Peyer's patch (tissue), 4 donors: ENCODE measurements around the gene PDSS2.

Experiments
- CTCF ChIP-seq, 6 experiments: fragments of 450-650 bp in 4 of 6; fragments of 200-600 bp in 2 of 6; sonication (generic) in 1 of 6; IDR thresholded peaks; one replicate each; pipeline ENCODE4 v1.5.1; 2017 to 2019; ENCODE audit warnings: antibody characterized with exemption in 6 of 6, mild to moderate bottlenecking in 3 of 6, moderate library complexity in 1 of 6
- POLR2A ChIP-seq, 2 donors: fragments of 450-650 bp; IDR thresholded peaks; one replicate each; pipeline ENCODE4 v1.5.1; 2017; ENCODE audit warnings: antibody characterized with exemption in 2 of 2, mild to moderate bottlenecking in 2 of 2, moderate library complexity in 2 of 2

DNA sequence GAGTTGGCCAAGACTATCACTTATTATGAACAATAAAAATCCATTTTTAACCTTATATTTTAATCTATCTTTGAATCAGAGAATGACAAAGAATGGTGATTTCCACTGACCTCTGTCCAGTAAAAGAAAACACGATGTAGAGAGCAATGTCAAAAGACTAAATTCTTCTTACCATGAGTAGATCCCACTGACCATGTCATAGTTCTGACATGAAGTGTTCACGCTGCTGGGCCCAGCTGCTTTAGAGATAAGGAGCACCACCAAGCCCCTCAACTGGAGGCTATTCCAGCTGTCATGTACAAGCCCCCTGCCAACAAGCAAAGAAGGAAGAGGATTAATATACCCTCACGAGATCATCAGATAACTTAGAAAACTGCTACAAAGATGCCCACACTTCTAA, 125.3 kb downstream of the PDSS2 start:
- TF ChIP-seq CTCF (IDR thresholded peaks at IDR 0.05) (no peak), POLR2A (IDR thresholded peaks at IDR 0.05) (no peak)
